ENCODE results near the gene KLHL8.
A peak's percentile ranks its signal among the peaks of the same experiment; 100 is the strongest.
"Not testable (repeated sequence)": the region's sequence is repeated elsewhere in the genome, so short reads cannot be mapped to it uniquely, and the experiment has no call there.

The KLHL8 gene

GRCh38 chr4:87171944-87172343 lies 48.5 kb downstream of the KLHL8 start:
- DNase-seq = no peak

GRCh38 chr4:87166296-87166854 lies 54.0 kb downstream of the KLHL8 start:
- no peak for DNase-seq

- DNase-seq = no peak
These were observed 54.5 kb downstream of the KLHL8 start for GRCh38 chr4:87165892-87166291.

GRCh38 chr4:87153078-87153870 lies 67.1 kb downstream of the KLHL8 start:
- DNase-seq = no peak

GRCh38 chr4:87152310-87153041 lies 67.9 kb downstream of the KLHL8 start:
- DNase-seq = peak; percentile 36

GRCh38 chr4:87151730-87152129 lies 68.7 kb downstream of the KLHL8 start:
- DNase-seq = no peak

GRCh38 chr4:87150498-87151261 lies 69.7 kb downstream of the KLHL8 start:
- DNase-seq = no peak

- DNase-seq = no peak
These were observed 73.3 kb downstream of the KLHL8 start for GRCh38 chr4:87147116-87147515.

- not testable (repeated sequence) for DNase-seq
These were observed 74.5 kb downstream of the KLHL8 start for GRCh38 chr4:87145934-87146333.

- no peak for DNase-seq
These were observed 76.1 kb downstream of the KLHL8 start for GRCh38 chr4:87144356-87144755.

- no peak for DNase-seq
These were observed 79.0 kb downstream of the KLHL8 start for GRCh38 chr4:87141428-87141827.

GRCh38 chr4:87134122-87134521 lies 86.3 kb downstream of the KLHL8 start:
- no peak for DNase-seq

- no peak for DNase-seq
These were observed 87.2 kb downstream of the KLHL8 start for GRCh38 chr4:87133183-87133582.

- DNase-seq = no peak
These were observed 88.4 kb downstream of the KLHL8 start for GRCh38 chr4:87132035-87132434.

- DNase-seq = no peak
These were observed 89.3 kb downstream of the KLHL8 start for GRCh38 chr4:87130985-87131703.

GRCh38 chr4:87129681-87130080 lies 90.7 kb downstream of the KLHL8 start:
- DNase-seq = no peak

- no peak for DNase-seq
These were observed 92.3 kb downstream of the KLHL8 start for GRCh38 chr4:87128006-87128705.

- no peak for DNase-seq
These were observed 94.4 kb downstream of the KLHL8 start for GRCh38 chr4:87126056-87126455.

- DNase-seq = no peak
These were observed 98.2 kb downstream of the KLHL8 start for GRCh38 chr4:87122252-87122651.

GRCh38 chr4:87121341-87122065 lies 98.9 kb downstream of the KLHL8 start:
- DNase-seq = no peak

Data from left hindlimb (tissue), 1 donor.